GM10266 (cell line): Measurements from ENCODE around the gene KDSR.

ENCODE experiments used
- DNase-seq: peaks from one replicate; pipeline ENCODE4 v3.0.0; 2012; ENCODE audit errors: extremely low spot score
- CTCF ChIP-seq: IDR thresholded peaks from 2 replicates; pipeline ENCODE4 v1.5.1; 2012; ENCODE audit warnings: mild to moderate bottlenecking, low read depth; ENCODE audit not compliant: control insufficient read depth, insufficient read depth; ENCODE audit errors: missing control alignments

Gene KDSR

GRCh38 chr18:63317556-63317946, 49.5 kb downstream of the KDSR start:
- no peak for DNase-seq
- TF ChIP-seq CTCF: no peak

DNA sequence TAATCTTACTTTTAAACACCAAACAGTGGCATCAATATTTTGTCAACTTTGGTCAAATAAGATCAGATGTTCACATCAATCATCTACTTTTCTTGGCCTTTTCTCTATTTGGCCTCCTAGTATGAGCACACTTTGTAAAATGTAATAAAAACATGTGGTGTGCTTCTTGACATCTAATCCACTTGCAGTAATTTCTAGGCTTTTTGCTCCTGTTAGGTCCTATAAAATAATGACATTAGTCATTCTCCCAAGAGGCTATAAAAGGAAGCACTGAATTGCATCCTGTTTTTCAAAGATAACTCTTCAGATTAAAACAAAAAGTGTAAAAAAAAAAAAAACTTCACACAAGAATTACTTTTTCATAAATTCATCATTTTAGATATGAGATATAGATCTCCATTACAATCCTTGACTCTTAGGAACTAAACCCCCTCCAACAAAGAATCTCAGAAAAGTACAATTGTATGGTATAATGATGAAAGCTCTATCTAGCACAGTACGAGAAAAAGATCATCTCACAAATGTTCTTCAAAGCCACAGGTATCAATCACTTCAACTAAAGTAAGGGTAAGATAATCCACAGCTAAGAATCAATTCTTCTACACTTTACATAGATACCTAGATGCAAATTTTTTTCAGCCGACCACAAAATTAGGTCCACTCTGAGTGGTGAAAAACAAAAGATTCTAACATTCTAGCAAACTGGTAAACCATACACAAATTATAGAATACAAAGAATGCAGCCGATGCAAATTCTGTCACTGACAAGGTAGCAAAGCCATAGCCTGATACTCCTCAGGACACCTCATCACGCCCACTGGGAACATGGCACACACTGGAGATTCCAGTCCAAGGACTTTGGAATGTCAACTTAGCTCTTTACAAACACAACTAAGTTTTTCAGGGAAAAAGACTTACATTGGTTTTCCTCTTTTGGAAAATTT, 50.1 kb downstream of the KDSR start:
- DNase-seq: no peak
- no peak for TF ChIP-seq CTCF

GRCh38 chr18:63315876-63316275, 51.1 kb downstream of the KDSR start:
- DNase-seq: no peak
- TF ChIP-seq CTCF: no peak

DNA sequence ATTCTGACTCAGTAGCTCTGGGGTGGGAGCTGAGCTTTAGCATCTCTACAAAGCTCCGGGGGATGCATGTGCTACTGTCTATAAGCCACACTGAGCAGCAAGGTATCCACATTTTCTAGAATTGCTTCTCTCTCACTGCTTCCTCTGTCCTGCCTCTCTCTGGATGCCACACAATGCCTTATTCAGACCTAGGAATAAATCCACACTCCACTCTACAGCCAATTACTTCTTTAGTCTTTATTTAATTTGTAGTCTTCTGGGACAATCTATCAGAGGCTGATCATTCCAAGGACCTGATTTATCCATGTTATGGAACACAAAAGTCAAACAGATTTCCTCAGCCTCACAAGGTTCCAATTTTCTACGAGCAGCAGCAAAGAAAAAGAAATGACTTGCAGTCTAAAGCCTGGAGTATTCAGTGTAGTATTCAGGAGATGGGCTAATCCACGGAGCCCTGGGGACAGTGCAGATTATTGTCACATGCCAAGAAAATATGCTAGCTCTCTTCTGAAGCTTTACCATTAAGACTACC, 51.8 kb downstream of the KDSR start:
- no peak for TF ChIP-seq CTCF
- no peak for DNase-seq

DNA sequence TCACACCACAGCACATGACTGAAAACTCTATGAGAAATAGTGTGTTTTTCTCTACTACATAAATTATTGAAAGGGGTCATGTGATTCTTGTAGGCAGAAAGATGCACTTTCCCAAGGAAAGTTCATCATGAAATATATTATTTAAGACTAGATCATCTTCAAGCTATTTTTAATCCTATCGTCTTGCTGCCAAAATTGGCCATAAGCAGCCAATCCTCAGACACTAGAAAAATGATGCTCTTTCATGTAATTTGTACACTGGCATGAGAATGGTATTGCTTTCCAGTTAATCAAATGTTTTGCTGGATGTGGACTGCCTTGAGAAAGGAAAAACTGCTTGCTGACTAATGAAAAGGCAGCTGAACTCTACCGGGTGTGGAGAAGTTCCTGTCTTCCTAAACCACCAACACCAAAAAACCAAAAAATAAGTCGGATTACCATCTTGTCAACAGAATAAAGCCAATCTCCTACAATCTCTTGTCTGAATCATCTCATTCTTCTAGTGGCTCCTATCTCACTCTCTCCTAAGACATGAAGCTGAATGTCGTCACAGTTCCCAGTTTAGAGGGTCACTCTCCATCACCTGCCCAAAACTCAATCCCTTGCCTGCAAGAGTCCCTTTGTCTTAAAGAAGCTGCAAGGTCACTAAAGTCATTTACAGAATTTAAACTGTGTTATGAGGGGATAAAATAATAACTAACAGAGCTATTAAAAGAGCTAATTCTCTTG, 52.8 kb downstream of the KDSR start:
- TF ChIP-seq CTCF: no peak
- no peak for DNase-seq

- no peak for DNase-seq
- TF ChIP-seq CTCF: no peak
Measured at GRCh38 chr18:63313396-63313917, 53.5 kb downstream of the KDSR start.
